Spleen (tissue), 7 donors: ENCODE results near the gene PTTG1IP.

Experiments used
- CTCF ChIP-seq, 11 experiments: fragments of 200-600 bp in 7 of 11; fragments of 450-650 bp in 4 of 11; sonication (generic) in 4 of 11; IDR thresholded peaks in 8 of 11; conservative IDR thresholded peaks in 3 of 11; 1 replicate in 7 of 11; 2 replicates in 4 of 11; pipeline versions ENCODE4 v1.4.0 to v1.8.0; 2016 to 2021; ENCODE audit warnings: antibody characterized with exemption in 11 of 11, inconsistent platforms in 4 of 11, mild to moderate bottlenecking in 1 of 11
- POLR2A ChIP-seq, 3 donors: fragments of 450-650 bp; IDR thresholded peaks; one replicate each; pipeline ENCODE4 v1.5.1; 2017; ENCODE audit warnings: antibody characterized with exemption in 3 of 3, mild to moderate bottlenecking in 1 of 3
- donor health status: DM: no; HTN: no; CAD: no; lungs with moderate emphysema.
- donor health status: DM: no; HTN: no; CAD: no.
- donor health status: DM: no; HTN: no; CAD: no.

- no peak for TF ChIP-seq POLR2A (IDR thresholded peaks at IDR 0.05)
- TF ChIP-seq CTCF (IDR thresholded peaks at IDR 0.05 in 8 of 11, conservative IDR thresholded peaks at IDR 0.05 in 3 of 11), result no peak
These were observed 56.6 kb downstream of the PTTG1IP start for GRCh38 chr21:44816761-44817505.
